MM.1S (cell line): ENCODE results near the gene MTG1.

Experiments
- DNase-seq: peaks from one replicate; pipeline ENCODE4 v3.0.0-alpha.2; 2015
- H2AFZ ChIP-seq: fragments of 300-600 bp; sonication (generic); 2 replicates; pipeline ENCODE4 v1.6.0; 2016; ENCODE audit warnings: antibody characterized with exemption, low read length
- H3F3A ChIP-seq: fragments of 300-600 bp; sonication (generic); 2 replicates; pipeline ENCODE4 v1.6.1; 2016; ENCODE audit warnings: mild to moderate bottlenecking, antibody characterized with exemption, low read length, moderate library complexity, mixed read lengths; ENCODE audit not compliant: insufficient read depth
- H3K27ac ChIP-seq: fragments of 300-600 bp; sonication (generic); 2 replicates; pipeline ENCODE4 v1.5.1; 2016; ENCODE audit warnings: mild to moderate bottlenecking, low read length
- H3K27me3 ChIP-seq: fragments of 300-600 bp; sonication (generic); replicated peaks from 2 replicates; pipeline ENCODE4 v1.6.0; 2016; ENCODE audit warnings: low read length; ENCODE audit not compliant: insufficient read depth
- H3K36me3 ChIP-seq: fragments of 300-600 bp; sonication (generic); replicated peaks from 2 replicates; pipeline ENCODE4 v1.6.1; 2016; ENCODE audit warnings: mild to moderate bottlenecking, low read length, mixed read lengths; ENCODE audit not compliant: insufficient read depth
- H3K4me1 ChIP-seq: fragments of 300-600 bp; sonication (generic); 2 replicates; pipeline ENCODE4 v1.6.1; 2016; ENCODE audit warnings: low read length, mixed read lengths
- H3K4me2 ChIP-seq: fragments of 300-600 bp; sonication (generic); 2 replicates; pipeline ENCODE4 v1.6.0; 2016; ENCODE audit warnings: low read depth, low read length
- H3K4me3 ChIP-seq: fragments of 300-600 bp; sonication (generic); 2 replicates; pipeline ENCODE4 v1.5.1; 2016; ENCODE audit warnings: low read length, mixed read lengths
- H3K79me2 ChIP-seq: fragments of 300-600 bp; sonication (generic); 2 replicates; pipeline ENCODE4 v1.6.1; 2016; ENCODE audit warnings: mixed run types, low read length, mixed read lengths
- H3K9ac ChIP-seq: fragments of 300-600 bp; sonication (generic); 2 replicates; pipeline ENCODE4 v1.6.1; 2016; ENCODE audit warnings: low read length, mixed read lengths
- H3K9me2 ChIP-seq: fragments of 300-600 bp; sonication (generic); replicated peaks from 2 replicates; pipeline ENCODE4 v1.6.1; 2016; ENCODE audit warnings: mild to moderate bottlenecking, low read length, mixed read lengths; ENCODE audit not compliant: insufficient read depth
- H3K9me3 ChIP-seq: fragments of 300-600 bp; sonication (generic); replicated peaks from 2 replicates; pipeline ENCODE4 v1.6.1; 2016; ENCODE audit warnings: mild to moderate bottlenecking, low read length, mixed read lengths; ENCODE audit not compliant: insufficient read depth
- H4K20me1 ChIP-seq: fragments of 300-600 bp; sonication (generic); 2 replicates; pipeline ENCODE4 v1.6.1; 2016; ENCODE audit warnings: mild to moderate bottlenecking, low read length, moderate library complexity, mixed read lengths; ENCODE audit not compliant: insufficient read depth
- CTCF ChIP-seq: fragments of 300-600 bp; sonication (generic); IDR thresholded peaks from 2 replicates; pipeline ENCODE4 v1.5.1; 2016; ENCODE audit warnings: antibody characterized with exemption, low read length, mixed read lengths
- EZH2 ChIP-seq: fragments of 300-600 bp; sonication (generic); optimal IDR thresholded peaks from 2 replicates; pipeline ENCODE3; 2017; ENCODE audit warnings: low read depth, mild to moderate bottlenecking, antibody characterized with exemption, low read length, mixed read lengths
- EZH2phosphoT487 ChIP-seq: fragments of 300-600 bp; sonication (generic); IDR thresholded peaks from 2 replicates; pipeline ENCODE4 v1.6.1; 2018; ENCODE audit warnings: antibody characterized with exemption, low read length

The MTG1 gene

GRCh38 chr10:133362846-133363245 is 31.1 kb upstream of the MTG1 start:
- no peak overlapping the region for H2AFZ ChIP-seq
- no peak for DNase-seq
- H3K4me3 ChIP-seq: no peak overlapping the region
- H3K27me3 ChIP-seq: peaks cover 4% of the 10 kb centered on the region; the same call in 1 of the 2 replicates
- H3K36me3 ChIP-seq: no peaks in the 10 kb centered on the region
- H3K9me3 ChIP-seq: no peaks in the 10 kb centered on the region
- TF ChIP-seq CTCF (no peak), EZH2phosphoT487 (no peak), EZH2 (no peak)
- H3K79me2 ChIP-seq: no peaks in the 10 kb centered on the region
- H3K9me2 ChIP-seq: no peaks in the 10 kb centered on the region
- no peak overlapping the region for H3K4me2 ChIP-seq
- no peak overlapping the region for H3K27ac ChIP-seq
- no peaks in the 10 kb centered on the region for H3K4me1 ChIP-seq
- H3F3A ChIP-seq: no peaks in the 10 kb centered on the region
- no peak overlapping the region for H3K9ac ChIP-seq
- no peaks in the 10 kb centered on the region for H4K20me1 ChIP-seq

GRCh38 chr10:133364645-133365431 is 29.1 kb upstream of the MTG1 start:
- no peak for DNase-seq
- Histone ChIP-seq H3K9me3 (no peaks in the 10 kb centered on the region), H4K20me1 (no peaks in the 10 kb centered on the region), H3K9me2 (no peaks in the 10 kb centered on the region), H2AFZ (no peak overlapping the region), H3K4me1 (no peaks in the 10 kb centered on the region), H3K4me2 (no peak overlapping the region), H3K4me3 (no peak overlapping the region), H3K27ac (no peak overlapping the region), H3K79me2 (no peaks in the 10 kb centered on the region), H3K27me3 (peaks cover 4% of the 10 kb centered on the region; the same call in 1 of the 2 replicates), H3F3A (no peaks in the 10 kb centered on the region), H3K9ac (no peak overlapping the region), H3K36me3 (no peaks in the 10 kb centered on the region)
- TF ChIP-seq EZH2phosphoT487: no peak
- TF ChIP-seq EZH2: no peak
- no peak for TF ChIP-seq CTCF

- 0 out of 2 replicates have a peak, but pooled peaks cover 4% of the 10 kb centered on the region for H3K27me3 ChIP-seq
- no peak for DNase-seq
- H3K36me3 ChIP-seq: no peaks in the 10 kb centered on the region
- H3K4me2 ChIP-seq: no peak overlapping the region
- no peaks in the 10 kb centered on the region for H4K20me1 ChIP-seq
- no peak overlapping the region for H3K27ac ChIP-seq
- H3K9me3 ChIP-seq: no peaks in the 10 kb centered on the region
- no peak overlapping the region for H2AFZ ChIP-seq
- TF ChIP-seq EZH2 (no peak), CTCF (no peak), EZH2phosphoT487 (no peak)
- no peaks in the 10 kb centered on the region for H3K9me2 ChIP-seq
- H3K4me1 ChIP-seq: no peaks in the 10 kb centered on the region
- H3K79me2 ChIP-seq: no peaks in the 10 kb centered on the region
- no peaks in the 10 kb centered on the region for H3F3A ChIP-seq
- no peak overlapping the region for H3K9ac ChIP-seq
- no peak overlapping the region for H3K4me3 ChIP-seq
Observed at GRCh38 chr10:133365461-133366129, 28.4 kb upstream of the MTG1 start.
